KMS-11 (cell line): ENCODE data around the gene ZNF394.
A peak's percentile ranks its signal among the peaks of the same experiment; 100 is the strongest.

Source experiments
- H2AFZ ChIP-seq: fragments of 200-600 bp; sonication (generic); 2 replicates; pipeline ENCODE4 v1.6.1; 2016; ENCODE audit warnings: antibody characterized with exemption, mixed run types, low read depth
- H3K27ac ChIP-seq: fragments of 200-600 bp; sonication (generic); 2 replicates; pipeline ENCODE4 v1.6.1; 2016; ENCODE audit warnings: mild to moderate bottlenecking, mixed run types
- H3K27me3 ChIP-seq: fragments of 200-600 bp; sonication (generic); 2 replicates; pipeline ENCODE4 v1.6.1; 2017; ENCODE audit warnings: mild to moderate bottlenecking, low read depth, mixed run types, moderate library complexity; ENCODE audit not compliant: insufficient read depth
- H3K36me3 ChIP-seq: fragments of 200-600 bp; sonication (generic); 2 replicates; pipeline ENCODE4 v1.6.1; 2017; ENCODE audit warnings: mild to moderate bottlenecking, mixed run types; ENCODE audit not compliant: insufficient read depth
- H3K4me1 ChIP-seq: fragments of 200-600 bp; sonication (generic); 2 replicates; pipeline ENCODE4 v1.6.1; 2016; ENCODE audit warnings: mild to moderate bottlenecking, low read depth, mixed run types; ENCODE audit not compliant: poor library complexity, severe bottlenecking
- H3K4me2 ChIP-seq: fragments of 200-600 bp; sonication (generic); 2 replicates; pipeline ENCODE4 v1.7.0; 2016; ENCODE audit warnings: mild to moderate bottlenecking, mixed run types
- H3K4me3 ChIP-seq: fragments of 200-600 bp; sonication (generic); IDR thresholded peaks from 2 replicates; pipeline ENCODE4 v1.6.1; 2017; ENCODE audit warnings: low read depth, low read length, mixed read lengths; ENCODE audit not compliant: insufficient read depth
- H3K79me2 ChIP-seq: fragments of 200-600 bp; sonication (generic); 2 replicates; pipeline ENCODE4 v1.6.1; 2016; ENCODE audit warnings: low read depth, mixed run types; ENCODE audit not compliant: insufficient read depth
- H3K9ac ChIP-seq: fragments of 200-600 bp; sonication (generic); 2 replicates; pipeline ENCODE4 v1.6.1; 2016; ENCODE audit warnings: mild to moderate bottlenecking, mixed run types
- H4K20me1 ChIP-seq: fragments of 200-600 bp; sonication (generic); 2 replicates; pipeline ENCODE4 v1.6.1; 2016; ENCODE audit warnings: mild to moderate bottlenecking, mixed run types; ENCODE audit not compliant: insufficient read depth
- TF ChIP-seq, protein P1 (sequence below): fragments of 200-600 bp; sonication (generic); conservative IDR thresholded peaks from 2 replicates; pipeline ENCODE4 v1.6.1; 2017; ENCODE audit warnings: low read depth, mild to moderate bottlenecking, antibody characterized with exemption, low read length, moderate library complexity, mixed read lengths

The ZNF394 gene

DNA sequence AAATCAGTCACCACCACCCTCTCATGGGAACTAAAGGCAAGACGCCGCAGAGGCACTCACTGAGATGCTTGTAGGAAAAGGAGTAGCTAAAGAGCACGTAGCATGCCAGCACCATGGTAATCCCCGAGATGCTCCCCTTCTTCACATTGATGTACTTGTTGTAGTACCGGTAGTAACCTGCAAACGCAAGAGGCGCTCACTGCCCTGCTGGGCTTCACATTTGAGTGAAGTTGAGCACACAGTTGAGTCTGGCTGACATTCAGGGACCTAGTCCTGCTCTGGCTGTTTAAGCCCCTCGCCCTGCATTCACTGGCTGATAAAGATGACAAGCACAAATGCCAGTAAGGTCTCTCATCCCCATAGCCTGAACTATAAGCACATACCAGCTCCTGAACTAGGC is 41.0 kb downstream of the ZNF394 start:
- Histone ChIP-seq H4K20me1 (peaks cover 16% of the 10 kb centered on the region; the same call in 1 of the 2 replicates), H3K36me3 (peaks cover 3% of the 10 kb centered on the region; the same call in 1 of the 2 replicates), H2AFZ (no peak overlapping the region), H3K79me2 (peaks cover 58% of the 10 kb centered on the region), H3K4me2 (no peak overlapping the region), H3K9ac (no peak overlapping the region), H3K4me1 (peaks cover 4% of the 10 kb centered on the region), H3K27me3 (no peaks in the 10 kb centered on the region), H3K4me3 (no peak overlapping the region), H3K27ac (no peak overlapping the region; the same call in 1 of the 2 replicates)
- TF ChIP-seq, protein P1, sequence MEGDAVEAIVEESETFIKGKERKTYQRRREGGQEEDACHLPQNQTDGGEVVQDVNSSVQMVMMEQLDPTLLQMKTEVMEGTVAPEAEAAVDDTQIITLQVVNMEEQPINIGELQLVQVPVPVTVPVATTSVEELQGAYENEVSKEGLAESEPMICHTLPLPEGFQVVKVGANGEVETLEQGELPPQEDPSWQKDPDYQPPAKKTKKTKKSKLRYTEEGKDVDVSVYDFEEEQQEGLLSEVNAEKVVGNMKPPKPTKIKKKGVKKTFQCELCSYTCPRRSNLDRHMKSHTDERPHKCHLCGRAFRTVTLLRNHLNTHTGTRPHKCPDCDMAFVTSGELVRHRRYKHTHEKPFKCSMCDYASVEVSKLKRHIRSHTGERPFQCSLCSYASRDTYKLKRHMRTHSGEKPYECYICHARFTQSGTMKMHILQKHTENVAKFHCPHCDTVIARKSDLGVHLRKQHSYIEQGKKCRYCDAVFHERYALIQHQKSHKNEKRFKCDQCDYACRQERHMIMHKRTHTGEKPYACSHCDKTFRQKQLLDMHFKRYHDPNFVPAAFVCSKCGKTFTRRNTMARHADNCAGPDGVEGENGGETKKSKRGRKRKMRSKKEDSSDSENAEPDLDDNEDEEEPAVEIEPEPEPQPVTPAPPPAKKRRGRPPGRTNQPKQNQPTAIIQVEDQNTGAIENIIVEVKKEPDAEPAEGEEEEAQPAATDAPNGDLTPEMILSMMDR: peak; percentile 68

DNA sequence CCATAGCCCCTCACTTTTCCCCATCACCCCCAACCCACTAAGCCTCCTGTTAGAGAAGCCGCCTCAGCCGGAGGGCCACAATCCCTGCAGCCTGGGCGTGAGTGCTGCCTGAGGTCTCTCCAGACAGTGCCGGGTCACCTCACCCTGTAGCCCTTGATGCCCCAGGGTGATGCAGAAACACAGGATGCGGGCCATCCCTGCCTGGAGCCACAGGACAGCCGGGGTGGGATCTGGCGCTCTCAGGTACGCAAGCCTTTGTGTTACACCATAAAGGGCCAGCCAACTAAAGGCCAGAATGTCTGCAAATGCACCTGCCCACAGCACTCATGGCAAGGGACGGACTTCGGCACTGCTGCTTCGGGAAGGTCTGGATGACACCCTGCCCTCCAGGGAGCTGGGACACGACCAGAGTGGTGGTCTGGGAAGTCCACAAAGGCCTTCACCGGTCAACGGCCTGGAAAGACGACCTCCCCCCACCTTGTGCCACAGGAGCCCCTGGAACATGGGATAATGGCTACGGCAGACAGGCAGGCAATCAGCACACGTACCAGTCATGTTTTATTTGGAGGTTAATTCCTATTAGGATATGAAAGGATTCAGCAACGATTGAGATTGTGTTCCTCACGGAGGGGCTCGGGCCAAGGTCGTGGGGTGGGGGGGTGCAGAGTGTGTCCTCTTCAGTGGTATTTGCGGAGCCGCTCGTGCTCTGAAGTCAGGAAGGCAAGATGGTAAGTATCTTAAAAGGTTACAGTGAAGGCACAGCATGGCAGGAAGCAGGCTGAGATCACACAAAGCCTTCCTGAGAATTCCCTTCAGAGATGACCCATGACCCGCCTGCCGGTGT is 42.2 kb downstream of the ZNF394 start:
- H3K79me2 ChIP-seq: peaks cover 46% of the 10 kb centered on the region
- no peaks in the 10 kb centered on the region for H3K27me3 ChIP-seq
- no peaks in the 10 kb centered on the region for H3K4me1 ChIP-seq
- peaks cover 16% of the 10 kb centered on the region; the same call in 1 of the 2 replicates for H4K20me1 ChIP-seq
- no peak overlapping the region for H3K27ac ChIP-seq
- H3K9ac ChIP-seq: no peak overlapping the region
- peaks cover 3% of the 10 kb centered on the region; the same call in 1 of the 2 replicates for H3K36me3 ChIP-seq
- H2AFZ ChIP-seq: no peak overlapping the region
- no peak overlapping the region for H3K4me2 ChIP-seq
- no peak overlapping the region for H3K4me3 ChIP-seq
- TF ChIP-seq, protein P1: no peak

DNA sequence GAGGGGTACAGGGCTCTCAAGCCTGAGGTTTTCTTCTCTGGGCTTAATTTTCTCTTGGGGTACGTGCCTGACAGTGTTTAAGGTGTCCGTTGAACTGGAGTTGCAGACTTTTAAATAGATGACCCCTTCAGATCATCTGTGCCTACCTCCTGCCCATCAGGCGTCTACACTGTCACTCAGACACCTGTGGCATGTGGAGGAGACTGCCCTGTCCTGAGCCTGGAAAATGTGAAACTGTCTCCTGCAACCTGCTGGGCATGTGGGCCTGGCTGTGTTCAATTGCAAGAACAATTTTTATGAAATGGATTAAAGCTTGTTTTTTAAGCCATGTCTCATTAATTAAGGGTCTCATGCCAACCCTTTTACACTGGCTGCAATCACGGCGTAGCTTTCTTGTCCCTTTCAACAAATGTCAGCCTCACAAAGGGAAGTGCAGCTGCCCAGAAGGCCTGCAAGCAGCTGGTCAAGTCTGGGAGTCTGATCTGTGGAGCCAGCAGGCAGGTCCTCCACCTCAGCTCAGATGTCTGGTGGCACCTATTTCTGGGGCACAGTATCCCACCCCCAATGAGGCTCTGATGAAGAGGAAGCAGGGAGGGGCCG is 42.9 kb downstream of the ZNF394 start:
- peaks cover 39% of the 10 kb centered on the region for H3K79me2 ChIP-seq
- no peaks in the 10 kb centered on the region for H3K27me3 ChIP-seq
- no peak overlapping the region for H3K4me3 ChIP-seq
- H3K9ac ChIP-seq: no peak overlapping the region
- H4K20me1 ChIP-seq: peaks cover 16% of the 10 kb centered on the region; the same call in 1 of the 2 replicates
- H3K4me1 ChIP-seq: no peaks in the 10 kb centered on the region
- no peak overlapping the region for H2AFZ ChIP-seq
- no peak overlapping the region for H3K27ac ChIP-seq
- no peak overlapping the region for H3K4me2 ChIP-seq
- peaks cover 3% of the 10 kb centered on the region; the same call in 1 of the 2 replicates for H3K36me3 ChIP-seq
- TF ChIP-seq, protein P1: no peak

DNA sequence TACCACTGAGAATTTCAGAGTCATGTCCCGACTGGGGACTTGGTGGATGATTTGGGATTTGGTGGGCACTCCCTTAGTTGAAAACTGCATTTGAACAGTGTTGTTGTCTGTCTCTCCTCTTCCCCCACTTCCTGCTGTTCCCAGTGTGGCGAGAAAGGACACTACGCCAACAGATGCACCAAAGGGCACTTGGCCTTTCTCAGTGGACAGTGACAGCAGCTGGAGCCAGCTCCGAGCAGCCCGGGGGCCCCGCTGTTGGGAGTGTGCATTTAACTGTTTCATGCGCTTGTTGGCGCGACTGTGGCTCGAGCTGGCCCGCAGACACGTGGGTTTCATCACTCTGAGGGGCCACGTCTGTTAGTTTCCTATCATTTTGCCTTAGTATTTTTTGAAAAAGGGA is 43.8 kb downstream of the ZNF394 start:
- TF ChIP-seq, protein P1: no peak
- Histone ChIP-seq H3K27ac (no peak overlapping the region), H3K4me2 (no peak overlapping the region), H3K36me3 (peaks cover 3% of the 10 kb centered on the region; the same call in 1 of the 2 replicates), H4K20me1 (peaks cover 16% of the 10 kb centered on the region; the same call in 1 of the 2 replicates), H3K9ac (no peak overlapping the region), H3K27me3 (no peaks in the 10 kb centered on the region), H2AFZ (no peak overlapping the region), H3K79me2 (peaks cover 30% of the 10 kb centered on the region), H3K4me3 (no peak overlapping the region), H3K4me1 (no peaks in the 10 kb centered on the region)
